HG03521 (cell line): ENCODE data around the gene MYH3.
"Not testable (repeated sequence)": the region's sequence is repeated elsewhere in the genome, so short reads cannot be mapped to it uniquely, and the experiment has no call there.

Experiments
- ATAC-seq: cut with Tn5 transposase; IDR thresholded peaks from one replicate; pipeline ENCODE4 v1.9.1; 2021; ENCODE audit warnings: mild to moderate bottlenecking, moderate library complexity; ENCODE audit not compliant: unreplicated experiment

The MYH3 gene

GRCh38 chr17:10657148-10657547 lies at the start of gene MYH3:
Gene MYH3 (minus strand): TSS chr17:10657309. CDS start chr17:10655064, 2,245 bp downstream.
- ATAC-seq, result no peak

- ATAC-seq, result no peak
These were observed 48.6 kb upstream of the MYH3 start for GRCh38 chr17:10705727-10706126.

GRCh38 chr17:10702574-10702973 lies 45.5 kb upstream of the MYH3 start:
- no peak for ATAC-seq

DNA sequence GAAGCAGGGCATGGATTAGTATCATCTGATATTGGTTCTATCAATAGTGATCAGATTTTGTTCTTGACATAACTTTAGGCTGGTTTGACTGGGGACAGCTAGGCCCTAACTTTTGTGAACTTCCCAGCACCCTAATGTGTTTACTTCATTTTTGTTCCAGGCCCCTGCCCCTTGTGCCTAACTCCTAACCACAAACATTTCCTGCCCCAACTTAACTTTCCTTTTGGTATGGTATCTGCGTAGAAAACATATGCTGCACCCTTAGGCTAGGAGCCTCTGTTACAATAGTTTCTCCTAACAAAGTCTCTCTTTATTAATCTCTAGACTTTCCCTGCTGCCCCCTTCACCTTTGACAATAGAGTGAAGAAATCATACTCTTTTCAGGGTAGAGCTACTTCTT lies 42.7 kb upstream of the MYH3 start:
- no peak for ATAC-seq

- ATAC-seq, result no peak
These were observed 41.1 kb upstream of the MYH3 start for GRCh38 chr17:10698096-10698818.

GRCh38 chr17:10697092-10698081 lies 40.3 kb upstream of the MYH3 start, which contains the start of the genes ADPRM and SCO1:
Gene ADPRM (plus strand): TSS chr17:10697594. CDS start chr17:10704927, 7,333 bp downstream.
Gene SCO1 (minus strand): TSS chr17:10697533. CDS start chr17:10697507, 26 bp downstream.
- ATAC-seq, result peak; percentile 94

- ATAC-seq, result not testable (repeated sequence)
These were observed 38.8 kb upstream of the MYH3 start for GRCh38 chr17:10695875-10696407.

DNA sequence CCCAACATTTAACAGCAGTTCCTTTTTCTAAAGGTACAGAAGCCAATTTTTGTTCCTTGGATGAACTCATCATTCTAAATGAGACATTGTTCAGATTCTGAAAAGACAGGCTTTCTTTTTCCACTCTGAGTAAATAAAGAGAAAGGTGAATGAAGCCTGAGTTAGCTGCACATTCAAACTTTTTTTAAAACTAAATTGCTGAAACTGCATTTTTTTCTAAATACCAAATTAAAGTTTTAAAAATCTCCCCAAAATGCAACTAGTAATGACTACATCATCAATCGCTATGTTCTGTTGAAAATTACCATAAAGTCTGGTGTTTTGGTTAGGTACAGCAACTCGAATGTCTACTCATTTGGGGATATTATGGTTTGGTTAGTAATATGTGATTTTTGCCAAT lies 30.4 kb upstream of the MYH3 start:
- ATAC-seq, result no peak

- ATAC-seq, result no peak
These were observed 26.7 kb upstream of the MYH3 start for GRCh38 chr17:10683853-10684252.

DNA sequence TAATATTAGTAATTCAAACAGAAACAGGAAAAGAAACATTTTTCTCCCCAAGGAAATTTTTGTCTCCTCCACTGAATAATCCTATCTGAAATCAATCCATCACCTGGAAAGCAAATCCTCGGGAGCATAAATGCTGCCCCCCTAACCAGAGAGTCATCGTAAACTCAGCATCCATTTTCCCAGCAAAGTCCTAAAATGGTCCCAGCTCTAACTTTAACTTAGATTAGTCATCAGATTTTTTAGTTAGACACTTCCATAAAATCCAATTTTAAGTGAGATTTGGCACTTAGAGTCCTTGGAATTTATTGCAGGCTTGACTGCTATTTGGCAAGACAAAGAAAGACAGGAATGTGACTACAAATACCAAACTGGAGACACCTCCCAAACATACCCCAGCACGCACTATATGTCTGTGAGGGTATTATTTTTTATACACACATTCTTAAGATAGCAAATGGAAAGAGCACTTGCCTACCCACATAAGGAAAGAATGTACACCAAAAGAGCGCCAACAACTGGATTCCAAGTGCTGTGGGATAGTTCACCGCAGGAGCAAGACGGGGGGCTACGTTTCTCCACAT lies 24.8 kb upstream of the MYH3 start:
- ATAC-seq, result no peak

DNA sequence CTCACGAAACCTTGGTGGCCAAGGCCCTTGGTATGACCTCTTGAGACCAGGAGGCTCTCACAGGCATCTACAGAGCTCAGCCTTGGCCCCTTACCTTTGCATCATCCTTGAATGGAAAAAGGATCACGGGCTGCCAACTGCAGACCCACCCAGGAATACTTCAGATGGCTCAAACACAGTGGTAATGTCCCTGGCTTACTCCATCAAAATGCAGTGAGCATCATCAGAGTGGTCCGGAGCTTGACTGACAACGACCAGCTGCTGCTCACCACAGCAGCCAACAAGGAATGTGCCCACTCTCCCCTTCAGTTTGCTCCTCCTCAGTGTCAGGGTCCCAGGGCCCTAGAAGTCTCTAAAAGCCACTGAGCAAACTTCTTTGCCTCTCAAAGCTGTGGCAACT lies 17.6 kb upstream of the MYH3 start:
- ATAC-seq, result no peak

- ATAC-seq, result no peak
These were observed 16.2 kb upstream of the MYH3 start for GRCh38 chr17:10673312-10673711.

DNA sequence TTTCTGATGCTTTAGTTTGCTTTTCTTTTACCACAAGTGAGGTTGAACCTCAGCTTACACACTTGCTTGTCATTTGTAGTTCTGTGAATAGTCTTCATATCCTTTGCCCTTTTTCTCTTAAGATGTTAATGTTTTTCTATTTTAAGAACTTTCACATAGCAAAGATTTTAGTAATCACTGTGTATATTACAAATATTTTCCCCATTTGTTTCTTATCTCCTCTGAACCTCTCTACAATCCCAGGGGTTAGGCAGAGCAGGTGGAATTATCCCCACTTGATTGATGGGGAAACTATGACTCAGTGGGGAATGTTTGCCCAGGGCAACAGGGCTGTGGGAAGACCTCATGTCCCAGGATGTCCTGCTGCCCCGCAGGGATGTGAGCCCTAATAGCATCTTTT lies 11.7 kb upstream of the MYH3 start:
- no peak for ATAC-seq

GRCh38 chr17:10666906-10667305 lies 9.8 kb upstream of the MYH3 start:
- no peak for ATAC-seq

DNA sequence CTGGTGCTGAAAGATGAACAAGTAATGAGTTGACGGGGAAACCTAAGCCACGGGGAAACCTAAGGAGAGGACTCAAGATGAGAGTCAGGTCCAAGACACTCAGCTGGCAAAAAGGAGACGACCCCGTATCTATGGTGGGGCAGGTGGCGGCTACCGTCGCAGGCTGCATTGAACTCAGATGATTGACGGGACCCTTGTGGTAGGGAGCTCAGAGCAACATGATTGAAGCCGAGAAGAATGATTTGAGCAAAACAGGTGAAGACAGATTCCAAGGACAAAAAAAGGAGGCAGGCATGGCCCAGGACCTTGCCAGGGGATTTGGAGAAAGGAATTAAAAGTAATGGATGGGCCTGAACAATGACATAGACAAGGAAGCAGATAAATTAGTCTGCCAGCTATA lies 7.5 kb upstream of the MYH3 start:
- no peak for ATAC-seq

- ATAC-seq, result no peak
These were observed 6.1 kb upstream of the MYH3 start for GRCh38 chr17:10663231-10663630.

- no peak for ATAC-seq
These were observed 4.3 kb upstream of the MYH3 start for GRCh38 chr17:10661437-10661836.

- ATAC-seq, result no peak
These were observed 770 bp upstream of the MYH3 start for GRCh38 chr17:10657879-10658278.

DNA sequence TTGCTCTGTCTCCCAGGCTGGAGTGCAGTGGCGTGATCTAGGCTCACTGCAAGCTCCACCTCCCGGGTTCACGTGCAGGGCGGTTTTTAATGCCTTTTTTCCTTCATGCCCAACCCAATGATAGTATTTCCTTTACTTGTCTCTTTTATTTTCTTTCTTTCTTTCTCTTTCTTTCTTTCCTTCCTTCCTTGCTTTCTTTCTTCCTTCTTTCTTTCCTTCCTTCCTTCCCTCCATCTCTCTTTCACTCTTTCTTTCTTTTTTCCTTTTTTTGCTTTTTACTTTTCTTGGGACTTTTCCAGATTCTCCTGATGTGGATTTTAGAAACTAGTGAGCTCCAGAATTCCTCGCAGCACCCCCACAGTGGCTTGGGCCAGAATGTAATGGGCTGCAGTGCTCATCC lies 3.1 kb downstream of the MYH3 start:
- ATAC-seq, result no peak

- ATAC-seq, result no peak
These were observed 4.0 kb downstream of the MYH3 start for GRCh38 chr17:10652984-10653659.

DNA sequence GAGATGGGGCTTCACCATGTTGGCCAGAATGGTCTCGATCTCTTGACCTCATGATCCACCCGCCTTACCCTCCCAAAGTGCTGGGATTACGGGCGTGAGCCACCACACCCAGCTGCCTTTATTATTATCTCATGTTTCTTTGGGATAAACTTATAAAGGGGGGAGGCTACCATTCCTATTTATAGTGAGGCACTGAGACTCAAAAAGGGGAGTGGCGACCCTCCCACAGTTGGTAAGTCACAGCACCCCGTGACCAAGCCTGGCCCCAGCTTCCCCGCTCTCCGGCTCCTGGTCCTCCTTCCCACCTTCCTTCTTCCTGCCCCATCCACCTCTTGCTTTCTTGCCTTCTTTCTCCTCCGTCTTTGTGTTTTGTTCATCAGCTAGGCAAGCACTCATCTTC lies 5.2 kb downstream of the MYH3 start:
- no peak for ATAC-seq
